Mucosa of descending colon (tissue), 3 donors: ENCODE measurements around the gene DHRS9. TPM values are rescaled to one million over a fixed set of nuclear protein-coding genes. Genes with fewer than 3 reads are reported as not detected.

Experiments
- ATAC-seq: fragments of 200-7000 bp; cut with Tn5 transposase; one replicate; pipeline ENCODE4 v1.9.1; 2020; ENCODE audit warnings: mild to moderate bottlenecking, moderate library complexity
- DNase-seq, 3 donors: peaks; one replicate each; pipeline ENCODE4 v3.0.0-alpha.2; 2020
- H3K36me3 ChIP-seq: fragments of 200-600 bp; one replicate; pipeline ENCODE4 v1.8.0; 2021; ENCODE audit warnings: low read depth, mild to moderate bottlenecking
- H3K4me1 ChIP-seq: fragments of 200-600 bp; one replicate; pipeline ENCODE4 v1.8.0; 2021; ENCODE audit warnings: low read depth, mild to moderate bottlenecking
- H3K4me3 ChIP-seq: fragments of 200-600 bp; one replicate; pipeline ENCODE4 v1.8.0; 2021; ENCODE audit warnings: mild to moderate bottlenecking
- H3K9me3 ChIP-seq: fragments of 200-600 bp; one replicate; pipeline ENCODE4 v1.8.0; 2021; ENCODE audit warnings: mild to moderate bottlenecking
- intact Hi-C, 2 donors: fragments of 100-400 bp; cut with DNase I in 1 of 2; cut with micrococcal nuclease in 1 of 2; formaldehyde crosslinking; loops; one replicate each; pipeline versions ENCODE4 v1.11.0 to v1.11.1; 2022; cut with DNase I, micrococcal nuclease
- long read RNA-seq, 2 donors: library from polyadenylated mRNA; unstranded; transcript quantifications; one replicate each; pipeline ENCODE4 v2.0.0, GENCODE V29; 2019 to 2021
- total RNA-seq, 3 donors: library from RNA; stranded (reverse); fragmentation: NEBNext Ultra II Directional in 2 of 3; extraction: Animal tissue kit (Norgen Biotek cat#: 25700) in 2 of 3; gene quantifications; one replicate each; pipeline versions ENCODE4 v1.2.1 to v1.2.4, GENCODE V29; 2021 to 2023
- TF ChIP-seq, protein P1 (sequence below): fragments of 200-600 bp; IDR thresholded peaks from one replicate; pipeline ENCODE4 v1.8.0; 2022; ENCODE audit warnings: antibody characterized with exemption, mild to moderate bottlenecking
- donor health status: DM: no; HTN: no; CAD: no; lungs with moderate emphysema.
- donor health status: DM: no; HTN: no; CAD: no.
- donor health status: DM: no; HTN: yes; CAD: no.

Gene DHRS9
- 100 to 1,000 TPM in 2 of 3 donors, 10 to 100 TPM in 1; 92.0 to 219 (median 160) TPM for total RNA-seq
- long read RNA-seq, donor 1, transcript DHRS9-201 (6 exons, 1,917 nt) = major isoform, 7 of 65 reads
- long read RNA-seq, donor 1, partial matches to known transcripts = 53 of 65 reads
- long read RNA-seq, donor 1, other reads (novel, unspliced or antisense) = 5 of 65 reads
- long read RNA-seq, donor 2, transcript DHRS9-203 (5 exons, 1,044 nt) = minor isoform, 5 of 219 reads
- long read RNA-seq, donor 2, transcript DHRS9-201 (6 exons, 1,917 nt) = major isoform, 6 of 219 reads
- long read RNA-seq, donor 2, partial matches to known transcripts = 169 of 219 reads
- long read RNA-seq, donor 2, other reads (novel, unspliced or antisense) = 39 of 219 reads

DNA sequence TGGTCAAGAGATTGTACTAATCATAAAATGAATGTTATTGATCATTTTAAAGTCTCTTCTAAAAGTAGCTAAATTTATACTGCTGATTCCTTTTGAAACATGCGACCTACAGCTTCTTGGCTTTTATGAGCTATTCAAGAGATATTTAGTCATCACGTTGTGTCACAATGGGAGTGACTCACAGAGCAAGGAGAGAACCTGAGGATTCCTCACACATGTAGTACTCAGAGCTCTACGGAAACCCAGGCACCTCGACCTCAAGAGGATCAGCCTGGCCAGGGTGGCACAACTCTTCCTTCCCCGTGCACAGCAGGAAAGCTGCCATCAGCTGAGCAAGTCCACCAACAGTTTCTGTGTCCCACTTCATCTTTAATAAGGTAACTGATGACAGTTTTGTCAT lies at the start of gene DHRS9:
Gene DHRS9, plus strand, starts transcription at position 223 of the 400 bp plus-strand sequence. CDS start 12,019 bp downstream, outside the sequence.
- Histone ChIP-seq H3K4me3 (no peak within 1 kb of the TSS), H3K4me1 (peaks cover 9% of the 10 kb centered on the region), H3K36me3 (no peaks in the 10 kb centered on the region), H3K9me3 (no peaks in the 10 kb centered on the region)
- TF ChIP-seq, protein P1, sequence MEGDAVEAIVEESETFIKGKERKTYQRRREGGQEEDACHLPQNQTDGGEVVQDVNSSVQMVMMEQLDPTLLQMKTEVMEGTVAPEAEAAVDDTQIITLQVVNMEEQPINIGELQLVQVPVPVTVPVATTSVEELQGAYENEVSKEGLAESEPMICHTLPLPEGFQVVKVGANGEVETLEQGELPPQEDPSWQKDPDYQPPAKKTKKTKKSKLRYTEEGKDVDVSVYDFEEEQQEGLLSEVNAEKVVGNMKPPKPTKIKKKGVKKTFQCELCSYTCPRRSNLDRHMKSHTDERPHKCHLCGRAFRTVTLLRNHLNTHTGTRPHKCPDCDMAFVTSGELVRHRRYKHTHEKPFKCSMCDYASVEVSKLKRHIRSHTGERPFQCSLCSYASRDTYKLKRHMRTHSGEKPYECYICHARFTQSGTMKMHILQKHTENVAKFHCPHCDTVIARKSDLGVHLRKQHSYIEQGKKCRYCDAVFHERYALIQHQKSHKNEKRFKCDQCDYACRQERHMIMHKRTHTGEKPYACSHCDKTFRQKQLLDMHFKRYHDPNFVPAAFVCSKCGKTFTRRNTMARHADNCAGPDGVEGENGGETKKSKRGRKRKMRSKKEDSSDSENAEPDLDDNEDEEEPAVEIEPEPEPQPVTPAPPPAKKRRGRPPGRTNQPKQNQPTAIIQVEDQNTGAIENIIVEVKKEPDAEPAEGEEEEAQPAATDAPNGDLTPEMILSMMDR = no peak
- intact Hi-C loops = no loop called here
- DNase-seq (peak in 2 of 3 donors; percentile 44 to 61), ATAC-seq (peak; percentile 83)

DNA sequence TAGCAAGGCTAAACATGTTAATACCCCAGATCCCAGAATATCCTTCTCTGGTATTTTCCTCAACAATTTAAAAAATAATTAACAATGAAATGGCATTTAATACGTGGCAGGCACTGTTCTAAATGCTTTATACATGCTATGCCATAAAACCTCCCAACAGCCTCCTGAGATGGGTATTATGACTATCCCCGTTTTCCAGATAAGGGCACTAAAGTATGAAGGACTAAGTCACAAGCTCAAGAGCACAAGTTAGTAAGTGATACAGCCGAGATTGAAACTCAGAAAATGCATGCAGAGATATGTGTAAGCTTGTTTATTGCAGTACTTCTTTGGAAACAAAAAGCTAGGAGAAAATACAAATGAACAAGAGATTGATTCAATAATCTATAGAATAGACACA lies 46.2 kb upstream of the DHRS9 start:
- intact Hi-C loops = no loop called here
- DNase-seq = no peak
- no peaks in the 10 kb centered on the region for H3K9me3 ChIP-seq
- ATAC-seq = no peak
- H3K36me3 ChIP-seq = no peaks in the 10 kb centered on the region
- TF ChIP-seq, protein P1 = no peak
- H3K4me3 ChIP-seq = no peak overlapping the region
- H3K4me1 ChIP-seq = no peaks in the 10 kb centered on the region

DNA sequence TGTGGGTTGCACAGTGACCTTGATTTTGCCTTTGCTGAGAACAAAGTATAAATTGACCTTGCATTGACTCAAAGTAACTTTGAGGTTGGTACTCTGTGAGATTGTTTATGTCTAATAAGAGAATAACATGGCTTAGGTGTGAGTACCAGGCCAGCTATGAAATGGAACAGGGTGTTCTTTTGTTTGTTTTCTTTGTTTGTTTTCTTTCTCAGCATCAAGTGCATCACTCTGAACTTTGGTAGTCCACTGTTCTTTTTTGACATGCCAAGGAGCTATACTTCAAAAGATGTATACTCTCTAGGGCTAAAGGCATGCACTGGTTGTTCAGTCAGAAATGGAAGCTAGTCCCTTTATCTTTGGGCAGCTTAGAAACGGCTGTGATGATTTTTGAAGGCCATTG lies 43.3 kb upstream of the DHRS9 start:
- ATAC-seq = peak; percentile 27
- H3K4me3 ChIP-seq = no peak overlapping the region
- no peaks in the 10 kb centered on the region for H3K36me3 ChIP-seq
- H3K4me1 ChIP-seq = no peaks in the 10 kb centered on the region
- intact Hi-C loops = no loop called here
- DNase-seq = no peak
- TF ChIP-seq, protein P1 = no peak
- no peaks in the 10 kb centered on the region for H3K9me3 ChIP-seq

DNA sequence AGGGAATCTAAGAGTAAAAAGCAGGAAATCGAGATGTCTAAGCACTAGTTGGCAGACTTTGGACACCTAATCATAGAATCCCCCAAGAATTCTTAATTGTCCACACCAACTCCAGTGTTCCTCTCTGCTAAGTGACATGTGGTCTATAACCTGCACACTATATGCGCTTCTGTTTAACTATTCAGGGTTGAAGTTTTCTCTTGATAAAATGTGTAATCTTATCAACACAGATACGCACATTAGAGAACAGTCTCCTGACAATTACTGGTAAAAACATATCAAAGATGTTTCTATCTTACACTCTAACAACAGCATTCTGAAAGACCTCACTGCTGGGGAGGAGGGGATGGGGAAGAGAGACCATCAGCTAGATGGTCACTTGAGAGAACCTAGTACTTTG lies 42.1 kb upstream of the DHRS9 start:
- H3K36me3 ChIP-seq = no peaks in the 10 kb centered on the region
- no peaks in the 10 kb centered on the region for H3K9me3 ChIP-seq
- H3K4me3 ChIP-seq = no peak overlapping the region
- no peak for ATAC-seq
- H3K4me1 ChIP-seq = no peaks in the 10 kb centered on the region
- DNase-seq = no peak
- TF ChIP-seq, protein P1 = no peak
- intact Hi-C loops = no loop called here

DNA sequence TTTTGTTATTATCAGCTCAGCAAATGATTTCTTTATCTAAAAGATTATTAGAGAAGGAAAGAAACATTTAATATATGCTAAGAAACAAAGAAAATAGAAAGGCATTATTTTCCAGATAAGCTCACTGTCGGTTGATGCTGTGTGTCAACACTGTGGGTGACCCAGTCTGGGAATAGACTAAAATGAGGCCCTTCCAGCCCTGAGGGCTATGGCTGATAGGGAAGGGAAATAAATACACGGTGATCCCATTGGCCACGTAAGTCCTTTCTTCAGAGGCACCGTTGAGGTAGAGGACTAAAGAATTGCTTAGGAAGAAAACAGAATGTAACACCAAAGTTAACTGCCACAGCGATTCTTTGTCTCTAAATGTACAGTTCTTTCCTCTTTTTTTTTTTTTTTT lies 40.0 kb upstream of the DHRS9 start:
- Histone ChIP-seq H3K4me1 (peaks cover 1% of the 10 kb centered on the region), H3K4me3 (no peak overlapping the region), H3K36me3 (no peaks in the 10 kb centered on the region), H3K9me3 (no peaks in the 10 kb centered on the region)
- intact Hi-C loops = no loop called here
- ATAC-seq (no peak), DNase-seq (no peak)
- TF ChIP-seq, protein P1 = no peak
